Activated CD4-positive, alpha-beta T cell treated with anti-CD3 and anti-CD28 coated beads, Interleukin-2, amount 50 U/mL, for 4 hours (primary cell): ENCODE results near the gene DPP6.
"Not testable (repeated sequence)": the region's sequence is repeated elsewhere in the genome, so short reads cannot be mapped to it uniquely, and the experiment has no call there.

Source experiments
- DNase-seq, 2 experiments: peaks; one replicate each; pipeline ENCODE4 v3.0.0-alpha.2; 2020

DPP6 gene

DNA sequence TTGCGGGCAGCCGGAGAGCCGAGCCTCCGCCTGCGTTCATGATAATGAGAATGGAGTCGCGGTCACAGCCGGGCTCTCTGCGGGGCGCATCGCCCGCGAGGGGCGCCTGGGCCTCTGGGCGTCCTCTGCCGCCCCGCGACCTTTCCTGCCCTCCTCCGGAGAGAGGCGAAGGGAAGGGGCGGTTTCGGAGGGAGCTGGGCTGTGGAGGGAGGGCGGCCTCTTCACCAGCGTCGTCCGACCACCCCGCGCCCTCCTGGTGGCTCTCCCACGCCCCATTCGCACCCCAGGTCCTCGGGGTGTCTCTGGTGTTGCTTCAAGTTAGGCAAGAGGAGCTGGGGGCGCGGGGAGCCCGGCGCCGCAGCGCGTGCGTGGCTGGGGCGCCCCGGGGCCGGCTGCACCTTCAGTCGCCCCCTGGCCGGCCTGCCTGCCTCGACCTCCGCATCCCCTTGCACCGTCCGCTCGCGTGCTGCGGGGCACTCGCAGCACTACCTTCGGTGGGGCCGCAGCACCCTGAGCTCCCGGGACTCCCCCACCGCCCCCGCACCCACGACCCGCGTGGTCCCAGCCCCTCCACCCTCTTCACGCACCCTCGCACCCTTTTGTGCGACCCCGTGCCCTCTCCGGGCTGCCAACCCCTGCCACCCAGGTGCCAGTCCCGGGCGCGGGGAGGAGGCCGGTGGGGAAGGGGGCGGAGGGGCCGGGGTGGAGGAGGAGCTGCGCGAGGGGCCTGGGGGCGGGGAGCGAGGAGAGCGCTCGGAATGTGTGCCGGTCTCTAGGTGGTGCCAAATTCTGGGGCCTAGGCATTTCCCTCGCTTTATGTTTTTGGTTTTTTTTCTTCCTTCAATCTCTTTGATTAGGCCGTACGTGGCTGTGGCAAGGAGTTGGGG lies at the start of gene DPP6:
Gene DPP6, plus strand, starts transcription at position 756 of the 887 bp plus-strand sequence.
- DNase-seq: not testable (repeated sequence)

DNA sequence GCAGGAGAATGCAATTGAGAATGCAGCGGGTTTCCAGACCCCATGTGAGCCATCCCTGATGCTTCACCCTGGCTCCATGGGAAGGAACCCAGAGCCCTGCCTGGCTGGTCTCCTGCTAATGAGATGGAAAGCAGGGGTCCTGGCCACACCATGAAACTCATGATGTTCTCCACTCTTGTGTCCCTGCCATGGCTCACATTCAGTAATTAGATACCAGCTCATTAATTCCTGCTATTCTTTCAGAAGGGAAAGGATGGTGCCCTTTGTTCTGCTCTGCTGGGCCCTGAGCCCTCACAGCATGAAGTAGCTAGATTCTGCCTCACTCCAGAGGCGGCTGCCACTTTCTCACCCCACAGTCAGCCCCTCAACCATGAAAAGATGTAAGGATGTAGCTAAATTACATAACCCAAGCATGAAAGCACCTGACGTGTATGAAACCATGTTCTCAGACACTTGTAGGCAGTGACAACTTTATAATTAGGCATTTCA lies 42.7 kb upstream of the DPP6 start:
- not testable (repeated sequence) for DNase-seq

DNA sequence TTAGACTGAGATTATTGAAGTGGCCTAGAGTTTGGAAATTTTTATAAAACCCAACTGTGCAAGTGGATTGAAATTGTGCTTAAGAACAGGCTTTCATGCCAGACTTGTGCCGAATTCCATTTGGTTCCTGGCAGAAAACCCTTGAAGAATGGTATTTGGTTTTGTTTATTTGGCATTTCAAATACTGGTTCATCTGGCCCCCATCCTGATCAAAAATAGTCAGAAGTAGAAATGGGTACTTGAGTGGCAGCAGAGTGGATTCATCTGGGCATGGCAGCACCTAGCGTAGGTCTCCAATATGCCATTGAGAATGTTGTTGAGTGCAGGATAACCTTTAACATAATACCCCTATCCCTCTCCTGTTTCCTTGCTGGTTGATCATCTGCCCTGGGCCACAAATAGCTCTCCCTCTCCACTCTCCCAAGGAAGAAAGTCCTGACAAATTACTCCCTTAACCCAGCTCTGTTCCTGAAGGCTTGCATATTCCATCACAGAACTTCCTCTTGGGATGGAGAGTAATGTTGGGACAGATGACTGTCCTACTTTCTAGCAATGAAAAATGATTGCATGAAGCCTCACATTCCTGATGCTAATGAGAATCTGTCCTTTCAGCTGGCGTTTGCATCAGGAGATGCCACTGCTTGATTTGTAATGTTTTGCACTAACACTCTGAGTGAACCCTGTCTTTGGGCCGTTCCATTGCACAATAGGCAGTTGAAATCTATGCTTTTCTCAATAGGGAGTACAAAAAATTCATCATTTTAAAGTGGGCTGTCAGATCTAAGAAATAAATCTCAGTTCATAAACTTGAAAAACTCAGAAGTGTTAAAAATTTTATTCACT lies 41.3 kb upstream of the DPP6 start:
- not testable (repeated sequence) for DNase-seq

DNA sequence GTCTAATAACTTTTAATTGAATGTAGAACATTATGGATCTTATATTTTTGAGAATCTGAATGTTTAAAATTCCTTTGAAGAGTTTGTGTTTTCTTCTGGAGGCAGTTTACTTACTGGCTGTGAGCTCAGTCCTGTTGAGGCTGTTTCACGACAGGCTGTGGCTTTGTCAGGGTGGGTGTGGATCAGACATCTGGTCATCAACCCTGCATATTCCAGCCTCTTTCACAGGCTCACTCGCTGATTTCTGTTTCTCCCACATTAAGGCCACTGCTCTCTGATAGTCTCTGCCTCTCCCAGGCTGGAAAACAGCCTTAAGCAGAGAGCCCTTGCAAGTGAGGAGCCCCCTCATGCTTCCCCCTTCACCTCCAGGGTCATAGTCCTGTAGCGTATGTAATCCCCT lies 39.4 kb upstream of the DPP6 start:
- DNase-seq: not testable (repeated sequence)

DNA sequence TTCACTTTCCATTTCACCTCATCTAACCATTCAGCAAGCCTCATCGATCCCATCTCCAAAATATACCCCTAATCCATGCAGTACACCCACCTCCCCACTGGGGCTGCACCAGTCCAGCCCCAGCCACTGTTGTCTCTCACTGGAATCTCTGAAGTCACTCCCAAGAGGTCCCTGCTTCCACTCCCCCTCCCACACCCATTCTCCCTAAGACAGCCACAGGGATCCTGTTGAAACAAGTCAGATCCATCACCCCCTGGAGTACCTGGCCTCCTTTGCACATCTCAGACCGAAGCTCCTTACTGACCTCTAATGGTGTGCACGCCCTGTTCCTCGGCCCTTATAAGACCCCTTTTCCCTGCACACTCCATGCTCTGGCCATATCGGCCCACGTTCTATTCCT lies 36.6 kb upstream of the DPP6 start:
- DNase-seq: not testable (repeated sequence)

DNA sequence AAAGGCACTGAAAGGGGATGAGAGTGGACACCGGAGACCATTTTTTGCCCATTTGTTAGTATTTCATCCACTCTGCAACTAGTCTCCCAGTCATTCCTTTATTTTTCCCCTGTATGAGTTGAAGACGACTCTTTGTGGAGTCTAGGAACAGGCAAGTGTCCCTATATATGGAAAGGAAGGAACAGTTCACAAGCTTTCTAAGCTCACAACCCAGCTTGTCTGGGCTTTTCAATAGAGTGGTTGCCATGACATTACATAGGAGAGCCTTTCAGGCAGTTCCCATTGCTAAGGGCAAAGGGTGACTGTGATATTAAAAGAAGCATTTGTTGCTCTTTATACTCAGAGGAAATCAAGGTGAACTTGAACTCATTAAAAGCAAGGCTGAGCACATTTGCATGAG lies 33.8 kb upstream of the DPP6 start:
- DNase-seq: not testable (repeated sequence)

DNA sequence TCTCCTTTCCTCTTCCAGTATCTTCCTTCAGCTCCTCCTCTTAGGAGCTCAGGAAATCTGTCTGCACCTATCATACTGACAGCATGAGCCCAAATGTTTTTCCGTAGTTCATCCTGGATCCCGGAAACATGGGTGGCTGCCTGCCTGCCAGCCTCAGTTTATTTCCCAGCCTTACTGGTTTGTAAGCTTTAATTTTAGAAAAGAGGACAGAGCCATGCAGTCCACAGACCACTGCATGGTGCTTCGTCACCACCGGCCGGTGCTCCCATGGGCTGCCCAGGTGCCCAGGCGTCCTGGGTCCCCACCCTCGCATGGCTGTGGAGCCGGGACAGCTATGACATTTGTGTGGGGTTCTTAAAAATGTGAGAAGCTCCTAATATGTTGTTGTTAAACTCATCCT lies 24.4 kb upstream of the DPP6 start:
- not testable (repeated sequence) for DNase-seq

DNA sequence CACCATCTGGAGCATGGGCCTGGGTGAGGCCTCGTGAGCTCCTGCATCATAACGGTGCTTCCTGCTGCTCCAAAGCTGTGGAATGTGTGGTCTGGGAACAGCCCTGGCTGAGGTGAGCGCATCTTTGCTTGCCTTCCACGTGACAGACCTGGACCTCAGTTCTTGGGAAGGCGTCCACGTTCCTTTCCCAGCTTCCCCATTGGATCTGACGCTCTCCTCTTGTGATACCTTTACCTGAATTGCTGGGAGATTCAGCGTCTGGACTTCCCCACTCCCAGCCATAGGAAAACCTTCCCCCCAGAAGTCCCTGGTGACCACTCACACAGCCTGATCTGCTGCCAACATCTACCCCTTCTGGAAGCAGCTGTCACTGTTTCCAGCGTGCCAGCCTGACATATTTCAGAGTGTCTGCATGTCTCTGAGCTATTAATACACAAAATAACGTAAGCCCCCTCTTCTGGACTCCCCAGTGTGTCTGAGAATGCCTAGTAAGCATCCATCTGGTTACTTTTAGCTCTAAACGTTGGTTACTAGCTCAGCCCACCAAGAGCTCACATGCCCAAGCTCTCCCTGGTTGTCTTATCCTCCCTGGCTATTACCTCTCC lies 21.6 kb upstream of the DPP6 start:
- DNase-seq: not testable (repeated sequence)

DNA sequence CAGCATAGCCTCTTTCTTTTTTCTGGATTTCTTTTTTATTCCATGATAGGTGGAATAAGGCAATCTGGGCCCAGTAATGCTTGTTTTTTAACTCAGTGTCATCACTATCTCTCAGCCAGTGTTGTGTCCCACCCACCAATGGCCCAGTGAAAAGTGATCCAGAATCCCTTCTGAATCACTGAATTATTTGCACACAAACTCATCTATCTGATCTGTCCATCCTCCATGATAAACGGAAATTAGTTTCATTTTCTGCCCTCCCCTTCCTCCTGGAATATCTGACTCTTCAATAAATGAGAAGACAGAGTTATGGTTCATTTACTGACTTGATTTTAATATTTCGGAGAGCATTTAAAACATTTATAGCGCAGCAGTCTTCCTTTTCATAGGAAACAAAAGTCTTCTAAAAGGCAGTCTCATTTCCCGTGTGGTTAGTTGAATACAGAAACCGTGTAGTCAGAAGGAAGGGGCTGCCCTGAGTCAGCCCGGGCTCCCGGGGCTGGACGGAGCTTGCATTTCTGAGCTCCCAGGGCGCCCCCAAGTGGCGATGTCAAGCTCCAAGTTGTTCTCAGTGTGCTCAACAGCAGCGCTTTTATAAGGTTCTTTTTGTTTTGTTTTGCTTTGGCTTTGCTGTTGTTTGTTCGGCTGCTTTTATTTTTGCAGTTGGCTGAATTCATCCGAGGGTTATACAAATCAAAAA lies 12.6 kb upstream of the DPP6 start:
- not testable (repeated sequence) for DNase-seq

DNA sequence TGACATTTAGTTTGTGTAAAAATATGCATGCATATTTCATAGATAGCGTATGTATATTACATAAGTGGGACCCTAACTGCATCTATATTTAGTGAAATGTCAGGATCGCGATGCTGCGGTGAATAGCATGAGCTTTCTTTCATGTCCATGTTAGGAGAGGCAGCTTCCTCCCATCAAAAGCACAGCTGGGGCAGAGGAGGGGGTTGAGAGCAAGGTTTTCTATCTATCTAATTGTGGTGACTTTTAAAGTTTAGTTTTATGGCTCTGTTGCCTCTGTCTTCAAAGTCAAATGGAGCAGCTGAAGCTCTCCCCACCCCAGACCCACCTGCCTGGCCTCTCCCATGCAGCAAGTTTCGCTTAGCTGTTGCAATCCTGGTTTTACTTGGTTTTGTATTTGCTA lies 1.8 kb upstream of the DPP6 start:
- DNase-seq: not testable (repeated sequence)

DNA sequence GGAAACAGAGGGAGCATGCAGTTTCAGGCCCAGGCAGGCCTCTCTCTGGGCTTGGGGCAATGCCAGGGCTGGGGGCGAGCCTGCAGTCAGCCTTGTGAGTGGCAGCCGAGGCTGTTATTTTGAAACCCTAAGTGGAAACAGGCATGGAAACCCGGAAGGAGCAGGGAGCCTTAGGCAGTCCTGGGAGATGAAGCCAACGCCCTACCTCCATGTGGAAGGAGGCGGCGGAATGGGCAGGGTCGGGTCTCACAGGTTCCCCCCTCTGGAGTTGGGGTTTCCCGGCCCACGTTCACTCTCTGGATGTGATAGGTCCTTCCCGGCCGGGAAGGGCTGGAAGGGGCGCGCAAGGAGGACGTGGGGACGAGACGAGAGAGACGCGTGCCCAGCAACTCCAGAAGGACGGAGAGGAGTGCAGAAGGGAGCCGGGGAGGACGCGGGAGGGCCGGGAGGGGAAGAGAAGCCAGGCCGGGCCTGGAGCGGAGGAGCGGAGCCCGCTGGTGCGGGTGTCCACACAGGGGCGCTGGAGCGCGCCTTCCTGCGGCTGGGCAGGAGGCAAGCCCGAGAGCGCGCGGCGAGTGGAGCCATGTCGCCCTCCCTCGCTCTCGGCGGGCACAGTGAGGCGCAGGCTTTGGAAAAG lies 1.1 kb upstream of the DPP6 start:
- not testable (repeated sequence) for DNase-seq

DNA sequence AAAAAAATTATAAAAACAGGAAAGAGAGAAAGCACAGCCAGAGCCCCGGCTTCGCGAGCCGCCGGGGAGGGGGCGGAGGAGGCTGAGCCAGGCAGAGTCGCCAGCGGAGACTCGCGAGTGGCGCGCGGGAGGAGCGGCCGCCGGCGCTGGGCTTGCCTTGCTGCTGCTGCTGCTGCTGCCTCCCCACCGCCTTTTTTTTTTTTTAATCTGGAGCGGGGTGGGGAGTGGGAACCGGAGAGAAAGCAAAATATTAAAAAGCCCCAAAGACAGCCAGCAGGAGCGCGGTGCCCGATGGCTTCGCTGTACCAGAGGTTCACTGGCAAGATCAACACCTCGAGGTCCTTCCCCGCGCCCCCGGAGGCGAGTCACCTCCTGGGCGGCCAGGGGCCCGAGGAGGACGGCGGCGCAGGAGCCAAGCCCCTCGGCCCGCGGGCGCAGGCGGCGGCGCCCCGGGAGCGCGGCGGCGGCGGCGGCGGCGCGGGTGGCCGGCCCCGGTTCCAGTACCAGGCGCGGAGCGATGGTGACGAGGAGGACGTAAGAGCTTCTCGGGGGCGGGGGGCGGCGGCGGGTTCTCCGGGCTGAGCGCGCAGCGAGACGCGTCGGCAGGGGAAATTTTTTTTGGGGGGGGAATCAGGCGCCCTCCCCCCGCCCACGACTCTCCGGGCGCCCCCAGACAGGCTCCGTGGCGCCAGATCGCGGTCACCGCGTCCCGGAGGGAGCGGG lies 493 bp downstream of the DPP6 start:
- DNase-seq: not testable (repeated sequence)

DNA sequence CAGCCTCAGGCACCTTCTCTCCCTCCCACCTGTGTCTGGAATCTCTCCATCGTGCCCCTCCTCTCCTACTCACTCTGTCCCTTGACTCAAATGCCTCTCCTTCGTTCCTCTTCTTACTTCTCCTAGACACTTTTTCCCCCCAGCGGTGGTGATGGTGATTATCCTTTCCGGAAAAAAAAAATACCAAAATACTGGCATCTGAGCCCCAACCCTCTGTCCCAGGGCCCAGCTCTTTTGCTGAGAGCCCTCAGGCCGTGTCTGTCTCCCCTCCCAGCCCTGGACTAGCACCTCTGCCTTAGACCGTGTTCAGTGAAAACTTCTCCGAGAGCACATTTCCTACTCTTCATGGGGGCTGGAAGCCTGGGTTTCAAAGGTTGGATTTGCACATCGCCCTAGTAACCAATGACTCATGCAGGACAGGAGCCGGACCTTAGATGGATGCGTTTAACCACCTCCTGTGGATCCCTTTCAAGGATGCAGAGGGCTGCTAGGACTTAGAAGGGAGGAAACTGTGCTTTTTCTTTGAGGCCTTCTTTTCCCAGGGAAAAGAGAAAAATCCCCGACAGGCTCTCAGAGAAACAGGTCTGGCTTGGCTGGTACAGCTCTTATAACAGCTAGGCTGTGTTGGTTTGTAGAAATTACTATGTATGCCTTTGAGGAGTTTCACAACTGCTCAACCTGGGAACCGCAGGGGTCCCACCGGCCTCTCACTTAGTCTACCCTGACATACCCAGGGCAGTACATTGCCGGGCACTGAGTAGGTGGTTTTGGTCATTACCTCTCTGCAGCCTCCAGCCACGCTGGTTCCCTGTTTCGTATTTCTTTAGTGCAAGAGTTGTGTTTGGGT lies 1.5 kb downstream of the DPP6 start:
- DNase-seq: not testable (repeated sequence)

DNA sequence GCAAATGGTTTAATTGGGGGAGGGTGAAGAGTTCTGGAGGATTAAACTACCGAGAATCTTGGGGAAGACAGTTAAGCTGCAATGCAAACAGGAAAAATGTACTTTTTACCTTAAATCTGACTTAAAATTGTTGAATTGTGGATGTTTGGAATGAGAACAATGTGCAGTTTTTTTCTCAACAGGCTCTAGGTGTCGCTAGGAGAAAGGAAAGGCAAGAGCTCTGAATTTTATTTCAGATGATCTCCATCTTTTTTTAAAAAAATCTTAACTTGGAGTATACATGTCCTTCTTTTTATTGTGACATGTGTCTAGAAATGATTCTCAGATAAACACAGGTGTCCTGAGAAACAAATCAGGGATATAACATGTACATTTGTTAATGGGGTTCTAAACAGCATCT lies 2.5 kb downstream of the DPP6 start:
- not testable (repeated sequence) for DNase-seq

DNA sequence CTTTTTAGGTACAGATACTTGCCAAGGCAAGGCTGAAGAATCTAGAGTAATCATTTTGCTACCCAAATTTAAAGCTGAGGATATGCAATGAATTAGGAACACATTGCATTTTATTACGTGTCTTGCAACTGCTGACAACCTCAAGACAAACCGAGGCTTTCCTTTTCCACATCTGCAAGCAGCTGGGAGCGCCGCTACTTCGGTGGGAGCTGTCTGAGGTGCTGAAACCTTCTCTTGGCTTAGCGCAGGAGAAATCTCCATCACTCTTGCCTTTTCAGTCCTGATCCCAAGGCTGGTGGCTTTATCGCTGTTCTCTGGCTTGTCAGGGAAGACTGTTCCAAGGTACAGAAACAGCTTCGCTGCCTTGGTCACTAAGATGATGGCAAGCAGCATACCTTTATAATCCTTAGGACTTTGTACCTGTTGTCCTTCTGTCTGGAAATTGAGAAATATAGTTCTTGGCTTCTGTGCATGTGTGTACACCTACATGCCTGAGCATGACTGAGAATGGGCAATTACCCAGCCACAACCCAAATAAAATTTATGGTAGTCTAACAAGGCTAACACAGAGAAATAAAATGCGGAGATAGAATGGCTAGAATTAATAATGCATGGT lies 3.4 kb downstream of the DPP6 start:
- DNase-seq: not testable (repeated sequence)

DNA sequence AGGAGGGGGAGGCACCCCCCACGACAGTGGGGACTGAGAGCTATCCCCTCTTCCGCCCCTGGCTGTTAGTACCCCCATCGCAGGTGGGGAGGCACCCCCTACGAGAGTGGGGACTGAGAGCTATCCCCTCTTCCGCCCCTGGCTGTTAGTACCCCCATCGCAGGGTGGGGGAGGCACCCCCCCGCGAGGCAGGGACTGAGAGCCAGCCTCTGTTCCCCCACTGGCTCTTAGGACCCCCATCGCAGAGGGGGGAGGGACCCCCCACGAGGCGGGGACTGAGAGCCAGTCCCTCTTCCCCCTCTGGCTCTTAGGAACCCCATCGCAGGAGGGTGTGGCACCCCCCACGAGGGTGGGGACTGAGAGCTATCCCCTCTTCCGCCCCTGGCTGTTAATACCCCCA lies 6.6 kb downstream of the DPP6 start:
- not testable (repeated sequence) for DNase-seq

DNA sequence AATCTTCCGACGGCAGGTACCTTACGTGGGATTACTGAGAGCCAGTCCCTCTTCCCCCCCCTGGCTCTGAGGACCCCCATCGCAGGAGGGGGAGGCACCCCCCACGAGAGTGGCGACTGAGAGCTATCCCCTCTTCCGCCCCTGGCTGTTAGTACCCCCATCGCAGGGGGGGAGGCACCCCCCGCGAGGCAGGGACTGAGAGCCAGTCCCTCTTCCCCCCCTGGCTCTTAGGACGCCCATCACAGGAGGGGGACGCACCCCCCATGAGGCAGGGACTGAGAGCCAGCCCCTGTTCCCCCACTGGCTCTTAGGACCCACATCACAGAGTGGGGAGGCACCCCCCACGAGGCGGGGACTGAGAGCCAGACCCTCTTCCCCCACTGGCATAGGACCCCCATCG lies 8.4 kb downstream of the DPP6 start:
- DNase-seq: not testable (repeated sequence)

DNA sequence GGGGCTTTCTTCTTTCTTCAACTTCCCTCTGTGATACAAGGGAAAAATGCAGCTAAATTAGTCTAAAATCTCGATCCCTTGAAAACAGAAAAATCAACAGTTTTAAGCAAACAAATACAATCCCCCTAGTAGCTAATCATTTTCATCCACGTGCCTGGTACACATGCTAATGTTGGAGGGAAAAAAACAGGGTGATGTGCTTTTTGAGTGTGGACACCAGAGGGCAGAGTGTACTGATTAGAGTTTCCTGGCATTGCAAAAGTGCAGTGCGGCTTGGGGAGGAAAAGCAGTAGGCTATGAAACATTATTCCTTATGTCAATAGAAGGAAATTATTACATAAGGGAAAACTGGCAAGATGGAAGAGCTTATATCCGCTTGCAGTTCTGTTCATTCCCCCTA lies 19.6 kb downstream of the DPP6 start:
- not testable (repeated sequence) for DNase-seq

DNA sequence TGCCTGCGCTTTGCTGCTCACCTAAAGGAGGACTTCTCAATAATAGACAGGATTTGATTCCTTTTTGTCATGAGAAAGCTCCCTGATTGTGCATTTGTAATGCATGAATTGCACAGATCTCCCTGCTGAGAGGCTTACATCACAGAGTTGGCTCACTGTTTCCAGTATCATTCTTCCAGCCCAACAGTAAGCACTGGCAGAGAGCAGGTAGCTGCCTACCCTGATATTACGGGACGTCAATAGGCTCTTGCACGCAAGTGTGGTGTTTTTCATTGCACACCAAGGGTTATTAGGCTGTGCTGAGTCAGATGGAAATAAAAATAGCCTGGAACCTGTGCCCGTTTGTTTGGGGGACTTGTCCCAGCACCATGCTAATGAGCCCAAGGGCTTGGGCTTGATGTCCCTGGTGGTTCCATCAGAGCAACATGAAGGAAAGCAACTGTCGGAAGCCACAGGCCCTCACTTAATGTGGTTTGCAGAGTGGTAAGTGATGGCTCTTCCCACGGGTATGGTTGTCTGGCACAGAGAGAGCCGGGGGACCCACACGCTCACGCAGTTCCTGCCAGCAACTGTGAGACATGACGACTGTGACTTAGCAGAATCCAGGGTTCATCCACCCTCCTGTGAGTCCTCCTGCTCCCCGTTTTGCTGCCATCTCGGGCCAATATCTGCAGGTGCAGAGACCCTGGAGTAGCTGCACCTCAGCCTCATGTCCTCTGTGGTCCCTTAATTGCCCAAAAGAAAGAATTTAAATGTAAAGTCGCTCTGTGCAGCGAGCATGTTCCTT lies 20.4 kb downstream of the DPP6 start:
- not testable (repeated sequence) for DNase-seq
